Measurements from ENCODE around the gene MAP2K2.
A peak's percentile ranks its signal among the peaks of the same experiment; 100 is the strongest.
"Not testable (repeated sequence)": the region's sequence is repeated elsewhere in the genome, so short reads cannot be mapped to it uniquely, and the experiment has no call there.

The MAP2K2 gene

DNA sequence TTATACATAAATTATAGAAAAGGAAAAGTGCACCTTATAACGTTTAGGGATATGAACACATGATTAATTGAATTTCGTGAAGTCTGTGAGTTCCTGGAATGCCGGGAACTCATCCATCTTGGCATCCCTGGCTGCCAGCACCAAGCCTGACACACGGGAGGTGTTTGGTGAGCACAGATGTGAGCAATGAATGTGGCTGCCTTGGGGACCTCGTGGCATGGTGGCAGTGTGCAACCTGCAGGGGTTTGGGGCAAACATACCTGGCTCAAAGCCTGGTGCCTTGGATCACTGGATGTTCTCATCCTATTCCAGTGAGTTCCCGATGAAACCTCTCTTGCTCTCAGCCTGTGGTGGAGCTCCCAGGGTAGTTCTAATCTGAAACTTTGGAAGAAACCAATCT, 10.4 kb upstream of the MAP2K2 start:
- intact Hi-C loops (cut with DNase I): no loop called here
- no peak for DNase-seq

GRCh38 chr19:4130744-4131438, 7.0 kb upstream of the MAP2K2 start:
- DNase-seq: no peak
- intact Hi-C loops (cut with DNase I): no loop called here

- intact Hi-C loops (cut with DNase I): loop anchor here (10.0 kb wide), 1 partner anchor 56 kb away; the partner anchor contains the start of genes ANKRD24 and SIRT6
- not testable (repeated sequence) for DNase-seq
Measured at GRCh38 chr19:4129050-4129449, 5.1 kb upstream of the MAP2K2 start.

DNA sequence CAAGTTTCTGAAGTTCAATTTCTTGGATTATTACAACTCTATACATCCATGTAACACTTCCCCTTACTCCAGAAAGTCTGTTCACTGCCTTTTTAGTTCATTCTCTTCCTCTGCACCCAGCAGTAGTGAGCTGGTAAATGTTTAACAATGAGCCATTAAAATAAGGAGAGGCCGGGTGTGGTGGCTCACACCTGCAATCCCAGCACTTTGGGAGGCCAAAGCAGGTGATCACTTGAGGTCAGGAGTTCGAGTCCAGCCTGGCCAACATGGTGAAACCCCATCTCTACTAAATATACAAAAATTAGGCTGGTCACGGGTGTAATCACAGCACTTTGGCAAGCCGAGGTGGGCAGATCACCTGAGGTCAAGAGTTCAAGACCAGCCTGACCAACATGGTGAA, 3.4 kb upstream of the MAP2K2 start:
- DNase-seq: not testable (repeated sequence)
- intact Hi-C loops (cut with DNase I): loop anchor here (10.0 kb wide), 1 partner anchor 57 kb away; the partner anchor contains the start of genes ANKRD24 and SIRT6

- no peak for DNase-seq
- intact Hi-C loops (cut with DNase I): loop anchor here (5.0 to 10.0 kb wide), 3 partner anchors 57 to 117 kb away; partner anchors contain the start of genes ANKRD24, PIAS4, SIRT6 and ZBTB7A
Measured at GRCh38 chr19:4124638-4125037, 716 bp upstream of the MAP2K2 start.

- intact Hi-C loops (cut with DNase I): loop anchor here (5.0 to 10.0 kb wide), 3 partner anchors 55 to 115 kb away; partner anchors contain the start of genes ANKRD24, PIAS4, SIRT6 and ZBTB7A
- no peak for DNase-seq
Measured at GRCh38 chr19:4122480-4122879, 1.4 kb downstream of the MAP2K2 start.

DNA sequence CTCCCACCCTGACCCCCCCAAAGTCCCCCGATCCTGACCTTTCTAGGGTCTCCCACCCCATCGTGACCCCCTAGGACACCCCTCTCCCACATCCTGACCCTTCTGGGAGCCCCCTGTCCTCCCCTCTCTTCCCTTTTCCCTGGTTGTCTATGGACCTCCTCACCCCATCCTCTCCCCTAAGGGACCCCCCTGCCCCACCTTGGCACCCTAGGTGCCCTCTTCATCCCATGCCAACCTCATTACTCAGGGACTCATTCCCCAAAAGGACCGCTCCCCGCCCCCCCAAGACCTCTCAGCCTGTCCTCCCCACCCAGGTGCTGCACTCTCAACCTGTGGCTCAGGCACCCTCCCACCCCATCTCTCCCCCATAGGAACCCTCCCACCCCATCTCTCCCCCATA, 2.1 kb downstream of the MAP2K2 start:
- intact Hi-C loops (cut with DNase I): loop anchor here (5.0 to 10.0 kb wide), 3 partner anchors 55 to 115 kb away; partner anchors contain the start of genes ANKRD24, PIAS4, SIRT6 and ZBTB7A
- DNase-seq: no peak

DNA sequence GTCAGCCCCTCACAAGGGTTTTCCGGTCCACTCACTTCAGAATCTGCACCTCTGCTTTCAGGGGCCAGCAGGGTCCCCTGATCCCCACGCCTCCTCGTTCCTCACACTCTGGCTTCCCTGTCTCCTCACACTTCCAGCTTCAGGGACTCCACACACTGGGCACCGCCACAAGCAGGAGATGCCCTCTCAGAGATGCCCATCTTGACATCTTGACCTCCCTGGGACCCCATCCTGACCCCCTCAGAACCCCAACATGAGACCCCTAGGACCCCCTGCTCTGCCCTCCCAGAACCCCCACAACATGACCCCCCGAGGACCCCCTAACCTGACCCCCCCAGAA, 2.7 kb downstream of the MAP2K2 start:
- intact Hi-C loops (cut with DNase I): loop anchor here (5.0 to 10.0 kb wide), 3 partner anchors 54 to 114 kb away; partner anchors contain the start of genes ANKRD24, PIAS4, SIRT6 and ZBTB7A

GRCh38 chr19:4120559-4121272, 3.2 kb downstream of the MAP2K2 start:
- intact Hi-C loops (cut with DNase I): loop anchor here (5.0 to 10.0 kb wide), 3 partner anchors 53 to 113 kb away; partner anchors contain the start of genes ANKRD24, PIAS4, SIRT6 and ZBTB7A
- DNase-seq: no peak

More for the DNA sequence above, 2.7 kb downstream of the MAP2K2 start:
- DNase-seq: no peak

- intact Hi-C loops (cut with DNase I): loop anchor here (5.0 to 10.0 kb wide), 3 partner anchors 52 to 112 kb away; partner anchors contain the start of genes ANKRD24, PIAS4, SIRT6 and ZBTB7A
Measured at GRCh38 chr19:4119763-4120162, 4.2 kb downstream of the MAP2K2 start.

DNA sequence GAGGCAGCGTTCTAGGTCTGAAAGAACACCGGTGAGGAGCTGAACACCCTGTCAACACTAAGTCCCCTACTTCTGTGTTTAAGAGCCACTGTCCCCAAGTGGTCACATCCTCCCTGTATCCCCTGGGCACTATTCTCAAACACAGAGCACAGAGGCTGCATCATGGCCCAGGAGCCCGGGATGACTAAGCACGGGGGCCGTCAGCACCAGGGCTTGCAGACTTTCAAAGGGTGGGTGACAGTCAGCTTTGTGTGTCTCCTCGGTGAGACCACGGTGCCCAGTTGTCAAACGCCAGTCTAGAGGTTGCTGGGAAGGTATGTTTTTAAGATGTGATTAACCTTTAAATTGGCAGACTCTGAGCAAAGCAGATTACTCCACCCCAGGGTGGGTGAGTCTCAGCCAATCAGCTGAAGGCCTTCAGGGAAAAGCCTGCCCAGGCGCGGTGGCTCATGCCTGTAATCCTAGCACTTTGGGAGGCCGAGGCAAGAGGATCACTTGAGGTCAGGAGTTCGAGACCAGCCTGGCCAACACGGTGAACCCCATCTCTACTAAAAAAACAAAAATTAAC, 8.0 kb downstream of the MAP2K2 start:
- no peak for DNase-seq
- intact Hi-C loops (cut with DNase I): no loop called here

More at GRCh38 chr19:4119763-4120162, 4.2 kb downstream of the MAP2K2 start:
- no peak for DNase-seq

GRCh38 chr19:4115050-4115817, 8.7 kb downstream of the MAP2K2 start:
- peak in 8 of 10 donors; percentile 74 to 97 (median 83) for DNase-seq

DNA sequence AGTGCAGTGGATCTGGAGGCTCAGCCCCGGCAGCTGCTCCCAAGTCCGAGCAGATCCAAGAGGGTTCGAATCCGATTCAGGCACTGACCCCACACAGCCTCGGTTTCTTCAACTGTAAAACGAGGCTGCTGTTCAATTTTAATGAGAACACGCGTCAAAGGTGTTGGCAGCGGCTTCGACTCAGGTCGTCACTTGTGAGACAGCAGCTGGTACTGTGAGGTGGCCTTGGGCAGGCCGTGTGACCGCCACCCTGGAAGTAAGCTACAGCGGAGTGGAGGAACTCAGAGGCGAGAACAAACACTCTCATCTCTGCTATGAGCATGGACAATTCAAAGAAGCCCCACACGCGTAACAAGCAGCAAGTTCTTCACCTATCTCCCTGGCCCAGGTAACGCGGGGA, 9.7 kb downstream of the MAP2K2 start:
- DNase-seq: no peak

More at GRCh38 chr19:4115050-4115817, 8.7 kb downstream of the MAP2K2 start:
- intact Hi-C loops (cut with DNase I): no loop called here

GRCh38 chr19:4113398-4114088, 10.4 kb downstream of the MAP2K2 start:
- no peak for DNase-seq
- intact Hi-C loops (cut with DNase I): no loop called here

More for the DNA sequence above, 9.7 kb downstream of the MAP2K2 start:
- intact Hi-C loops (cut with DNase I): no loop called here

DNA sequence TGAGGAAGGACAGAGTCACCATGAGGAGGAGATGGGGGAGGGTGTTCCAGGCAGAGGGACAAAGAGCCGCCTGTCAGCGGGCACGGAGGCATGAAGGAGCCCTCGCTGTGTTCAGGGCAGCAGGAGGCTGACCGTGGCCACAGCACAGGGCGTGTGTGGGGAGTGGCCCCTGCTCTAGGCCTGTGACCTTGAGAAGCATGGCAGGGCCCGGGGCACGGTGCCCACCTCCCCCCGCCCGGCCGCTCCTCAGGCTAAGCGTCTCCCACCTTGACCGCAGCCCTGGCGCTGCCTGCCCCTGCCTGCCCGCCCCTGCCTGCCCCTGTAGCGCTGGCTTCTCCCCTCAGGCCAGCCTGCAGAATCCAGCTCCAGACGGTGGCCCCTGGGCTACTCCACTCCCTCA, 11.6 kb downstream of the MAP2K2 start:
- no peak for DNase-seq
- intact Hi-C loops (cut with DNase I): no loop called here

DNA sequence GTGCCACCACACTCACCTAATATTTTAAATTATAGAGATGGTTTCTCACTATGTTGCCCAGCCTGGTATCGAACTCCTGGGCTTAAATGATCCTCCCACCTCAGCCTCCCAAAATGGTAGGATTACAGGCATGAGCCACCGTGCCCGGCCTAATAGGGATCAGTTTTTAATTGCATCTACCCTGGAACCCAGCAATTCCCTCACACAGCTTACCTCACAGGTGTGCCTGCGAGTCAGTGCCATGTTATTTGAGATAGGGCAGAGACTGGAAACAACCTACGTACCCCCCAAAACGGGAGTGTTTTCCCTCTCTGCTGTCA, 14.3 kb downstream of the MAP2K2 start:
- no peak for DNase-seq

GRCh38 chr19:4108767-4109625, 14.9 kb downstream of the MAP2K2 start:
- DNase-seq: no peak
- intact Hi-C loops (cut with DNase I): no loop called here

More for the DNA sequence above, 14.3 kb downstream of the MAP2K2 start:
- intact Hi-C loops (cut with DNase I): no loop called here

GRCh38 chr19:4103080-4103433, 20.9 kb downstream of the MAP2K2 start:
- no peak for DNase-seq

More at GRCh38 chr19:4103080-4103433, 20.9 kb downstream of the MAP2K2 start:
- intact Hi-C loops (cut with DNase I): no loop called here
